ENCODE data around the gene APRT. TPM values are rescaled to one million over a fixed set of nuclear protein-coding genes. Genes with fewer than 3 reads are reported as not detected.

Gene APRT
- total and polyA plus RNA-seq, 2 of the 4 experiments (the other 2 are of a cell fraction): 40.5 to 157 TPM

GRCh38 chr16:88821168-88821850, 9.6 kb upstream of the APRT start:
- H4K20me1 ChIP-seq (ENCODE audit: insufficient read depth, low read length): no peaks in the 10 kb centered on the region
- H3K18ac ChIP-seq (ENCODE audit: low read depth, low read length): no peak overlapping the region
- H3K4me2 ChIP-seq (ENCODE audit: low read depth, low read length): no peak overlapping the region
- H3K4me1 ChIP-seq (ENCODE audit: control insufficient read depth, insufficient read depth, low read length): peaks cover 12% of the 10 kb centered on the region
- no peak overlapping the region for H2BK20ac ChIP-seq (ENCODE audit: low read depth, low read length)
- no peak overlapping the region for H4K5ac ChIP-seq (ENCODE audit: low read depth, low read length)
- no peak for DNase-seq
- dilution Hi-C loops (cut with HindIII; ENCODE audit: low sequenced_read_pairs, unreplicated experiment): no loop called here
- WGBS, 2 experiments (ENCODE audit: extremely low coverage in 2 of 2, insufficient read length in 1 of 2): 87% methylated on average over 13 of the region's 22 CpGs; no CpG with 5 or more reads in 1 of the 2 experiments
- H2BK5ac ChIP-seq (ENCODE audit: low read depth, low read length, poor library complexity, severe bottlenecking): no peak overlapping the region
- H2AK5ac ChIP-seq (ENCODE audit: low read depth, low read length): no peak overlapping the region
- no peak overlapping the region for H2BK120ac ChIP-seq (ENCODE audit: low read depth, low read length)
- H4K8ac ChIP-seq (ENCODE audit: low read depth in 2 of 2, low read length in 2 of 2): no peak overlapping the region
- ATAC-seq (ENCODE audit: low read depth): no peak
- no peak overlapping the region for H4K91ac ChIP-seq (ENCODE audit: insufficient read depth, low read depth, low read length)
- no peaks in the 10 kb centered on the region for H3K9me3 ChIP-seq (ENCODE audit: control insufficient read depth, insufficient read depth, low read length)
- no peak overlapping the region for H3K9ac ChIP-seq (ENCODE audit: low read depth, low read length)
- H3K27me3 ChIP-seq (ENCODE audit: control insufficient read depth, insufficient read depth, low read length): no peaks in the 10 kb centered on the region
- BruUV-seq (replicated peaks): no TSS peak
- intact Hi-C loops (cut with micrococcal nuclease): no loop called here
- peaks cover 5% of the 10 kb centered on the region for H3K9me1 ChIP-seq (ENCODE audit: insufficient read depth, low read length)
- ChIA-PET CTCF (no interaction called here), POLR2A (ENCODE audit: unreplicated experiment) (no interaction called here)
- no peak overlapping the region for H3K4me3 ChIP-seq (ENCODE audit: insufficient read depth, low read depth, low read length)
- no peak overlapping the region for H2AK9ac ChIP-seq (replicated peaks; ENCODE audit: low read depth, low read length, poor library complexity)
- H2AFZ ChIP-seq (replicated peaks; ENCODE audit: low read length, poor library complexity): no peak overlapping the region
- TF ChIP-seq MXI1 (IDR thresholded peaks at IDR 0.05; ENCODE audit: borderline replicate concordance, low read depth, low read length) (no peak), RCOR1 (IDR thresholded peaks at IDR 0.05; ENCODE audit: insufficient replicate concordance, low read length) (no peak), POLR2A (IDR thresholded peaks at IDR 0.05; ENCODE audit: low read depth, low read length) (no peak), CEBPB (IDR thresholded peaks at IDR 0.05; ENCODE audit: low read depth, low read length) (no peak), FOS (IDR thresholded peaks at IDR 0.05; ENCODE audit: low read depth, low read length) (no peak), SMC3 (IDR thresholded peaks at IDR 0.05; ENCODE audit: low read depth, low read length) (no peak), USF2 (IDR thresholded peaks at IDR 0.05; ENCODE audit: low read depth, low read length) (no peak), MAFK (IDR thresholded peaks at IDR 0.05; ENCODE audit: low read depth, low read length) (no peak), CTCF (conservative IDR thresholded peaks at IDR 0.05; ENCODE audit: low read depth, low read length) (no peak), NFE2L2 (IDR thresholded peaks at IDR 0.05; ENCODE audit: low read depth, low read length) (no peak), ELK1 (IDR thresholded peaks at IDR 0.05; ENCODE audit: borderline replicate concordance, low read depth, low read length) (no peak)
- no peak overlapping the region for H2BK15ac ChIP-seq (ENCODE audit: low read depth, low read length)
- no peak overlapping the region for H3K56ac ChIP-seq (ENCODE audit: extremely low read depth, insufficient read depth, low read length)
- H3K14ac ChIP-seq (replicated peaks; ENCODE audit: low read depth, low read length): no peak overlapping the region
- H3K23ac ChIP-seq (ENCODE audit: low read depth, low read length): no peak overlapping the region
- no peak overlapping the region for H3K4ac ChIP-seq (ENCODE audit: low read depth, low read length)
- H3K27ac ChIP-seq (ENCODE audit: insufficient read depth, low read length): no peak overlapping the region
- no peaks in the 10 kb centered on the region for H3K79me1 ChIP-seq (ENCODE audit: low read depth in 1 of 2, low read length in 2 of 2)
- peaks cover 19% of the 10 kb centered on the region for H3K36me3 ChIP-seq (ENCODE audit: control insufficient read depth, insufficient read depth, low read length)
- in situ Hi-C loops (cut with MboI; ENCODE audit: low sequenced_read_pairs): no loop called here

Data from IMR-90 (cell line).